GM12878 (cell line): Measurements from ENCODE around the gene CRACDL. TPM values are rescaled to one million over a fixed set of nuclear protein-coding genes. Genes with fewer than 3 reads are reported as not detected.

Experiments
- ATAC-seq: fragments of 200-7000 bp; cut with Tn5 transposase; 3 replicates; pipeline ENCODE4 v1.9.1; 2020; ENCODE audit warnings: mild to moderate bottlenecking, moderate library complexity
- BruUV-seq: library from RNA; stranded (reverse); fragments of 400-500 nt; replicated peaks from 2 replicates; lab custom pipeline; 2021; lab: Mats Ljungman, UMichigan
- CTCF ChIA-PET: fragments of 300-600 bp; sonication (Branson Sonifier 250); formaldehyde crosslinking; extraction: SDS; loops from one replicate; lab custom pipeline; 2021; ENCODE audit warnings: inconsistent platforms; lab: Yijun Ruan, JAX
- POLR2A ChIA-PET: fragments of 350-600 bp; formaldehyde crosslinking; extraction: SDS; loops from one replicate; lab custom pipeline; 2021; ENCODE audit warnings: inconsistent platforms; lab: Charles Lee
- RAD21 ChIA-PET: fragments of 300-600 bp; sonication (Branson Sonifier 250); formaldehyde crosslinking; loops from one replicate; lab custom pipeline; 2023; ENCODE audit warnings: antibody characterized with exemption; ENCODE audit not compliant: unreplicated experiment; lab: Charles Lee
- SMC1A ChIA-PET: fragments of 300-600 bp; sonication (Branson Sonifier 250); formaldehyde crosslinking; loops from one replicate; lab custom pipeline; 2023; ENCODE audit not compliant: unreplicated experiment, uncharacterized antibody; lab: Charles Lee
- DNase-seq: peaks from one replicate; pipeline ENCODE4 v3.0.0-alpha.2; 2011; ENCODE audit warnings: low read depth, low spot score
- FAIRE-seq: peaks from 3 replicates; lab custom pipeline; 2011; peaks lifted over from hg19 to GRCh38; lab: Jason Lieb, UNC
- H2AFZ ChIP-seq: 2 replicates; pipeline ENCODE4 v1.6.0; 2011; ENCODE audit warnings: low read depth, low read length, control low read depth; ENCODE audit not compliant: control insufficient read depth
- H3K27ac ChIP-seq: 2 replicates; pipeline ENCODE4 v1.5.1; 2011; ENCODE audit warnings: control low read depth; ENCODE audit not compliant: control insufficient read depth, insufficient read depth
- H3K27me3 ChIP-seq, 2 experiments: replicated peaks in 1 of 2; 2 replicates each; pipeline versions ENCODE4 v1.6.0 to v1.6.1; 2011; ENCODE audit warnings: low read length in 1 of 2; ENCODE audit not compliant: control insufficient read depth in 2 of 2, insufficient read depth in 2 of 2
- H3K36me3 ChIP-seq, 2 experiments: 2 replicates each; pipeline ENCODE4 v1.5.1; 2011; ENCODE audit warnings: low read length in 1 of 2; ENCODE audit not compliant: control insufficient read depth in 2 of 2, insufficient read depth in 2 of 2
- H3K4me1 ChIP-seq: 2 replicates; pipeline ENCODE4 v1.6.1; 2011; ENCODE audit warnings: mild to moderate bottlenecking, low read length, moderate library complexity, mixed read lengths; ENCODE audit not compliant: control insufficient read depth, insufficient read depth
- H3K4me2 ChIP-seq: 2 replicates; pipeline ENCODE4 v1.6.0; 2011; ENCODE audit warnings: control low read depth; ENCODE audit not compliant: control insufficient read depth, insufficient read depth
- H3K4me3 ChIP-seq: fragments of 200-600 bp; sonication (generic); 2 replicates; pipeline ENCODE4 v1.5.1; 2016
- H3K79me2 ChIP-seq: 2 replicates; pipeline ENCODE4 v1.6.0; 2011; ENCODE audit warnings: low read length; ENCODE audit not compliant: control insufficient read depth, insufficient read depth
- H3K9ac ChIP-seq: 2 replicates; pipeline ENCODE4 v1.8.0; 2011; ENCODE audit warnings: low read length, control low read depth, mixed read lengths; ENCODE audit not compliant: control insufficient read depth, insufficient read depth
- H3K9me3 ChIP-seq: replicated peaks from 3 replicates; pipeline ENCODE4 v1.5.1; 2011; ENCODE audit warnings: mild to moderate bottlenecking, low read length; ENCODE audit not compliant: control insufficient read depth, insufficient read depth
- H4K20me1 ChIP-seq: 2 replicates; pipeline ENCODE4 v1.6.0; 2011; ENCODE audit not compliant: control insufficient read depth, insufficient read depth
- BCL11A ChIP-seq: IDR thresholded peaks from 2 replicates; pipeline ENCODE4 v1.6.1; 2011; ENCODE audit warnings: low read depth, low read length
- BHLHE40 ChIP-seq, 2 experiments: fragments of 450-650 bp in 1 of 2; IDR thresholded peaks; 2 replicates each; pipeline ENCODE4 v1.6.1; 2011 to 2017; ENCODE audit warnings: low read depth in 2 of 2, borderline replicate concordance in 1 of 2, improper control_type of control experiment in 1 of 2, low read length in 1 of 2, mild to moderate bottlenecking in 1 of 2
- CEBPB ChIP-seq, 2 experiments: fragments of 150-350 bp in 1 of 2; IDR thresholded peaks; 2 replicates each; pipeline ENCODE4 v1.6.1; 2012 to 2014; ENCODE audit warnings: low read depth in 2 of 2, low read length in 2 of 2, borderline replicate concordance in 1 of 2, inconsistent platforms in 1 of 2
- E2F8 ChIP-seq: fragments of 450-650 bp; IDR thresholded peaks from 2 replicates; pipeline ENCODE4 v1.6.1; 2018; ENCODE audit warnings: mild to moderate bottlenecking, low read depth, moderate library complexity; ENCODE audit not compliant: partially characterized antibody
- POLR2A ChIP-seq: IDR thresholded peaks from 2 replicates; pipeline ENCODE4 v1.6.1; 2011; ENCODE audit warnings: low read depth, mild to moderate bottlenecking, low read length
- RELB ChIP-seq: fragments of 450-650 bp; IDR thresholded peaks from 2 replicates; pipeline ENCODE4 v1.6.1; 2017; ENCODE audit warnings: low read depth, mild to moderate bottlenecking, moderate library complexity
- TCF3 ChIP-seq: IDR thresholded peaks from 2 replicates; pipeline ENCODE4 v1.6.1; 2012; ENCODE audit warnings: low read depth, mild to moderate bottlenecking, low read length, borderline replicate concordance; ENCODE audit not compliant: insufficient read depth
- USF2 ChIP-seq: IDR thresholded peaks from 2 replicates; pipeline ENCODE4 v1.6.1; 2011; ENCODE audit warnings: low read depth, low read length, improper control_type of control experiment, borderline replicate concordance
- ZNF24 ChIP-seq: fragments of 450-650 bp; IDR thresholded peaks from 2 replicates; pipeline ENCODE4 v1.6.1; 2017; ENCODE audit warnings: antibody characterized with exemption, mild to moderate bottlenecking
- ZNF274 ChIP-seq: IDR thresholded peaks from one replicate; pipeline ENCODE4 v1.8.0; 2011; ENCODE audit not compliant: insufficient read length, insufficient read depth
- WGBS: methylation state at CpG from one replicate; pipeline ENCODE4 v1.1.6; 2016; ENCODE audit warnings: low lambda C conversion rate; ENCODE audit not compliant: insufficient replicate concordance, insufficient coverage; ENCODE audit errors: missing lambda C conversion rate; 5-methylcytosine and 5-hydroxymethylcytosine counted together
- in situ Hi-C: fragments of 300-500 bp; cut with MboI; formaldehyde crosslinking; loops from 9 replicates; pipeline ENCODE4 v1.14.3; 2018; ENCODE audit warnings: mixed read lengths
- intact Hi-C: fragments of 100-400 bp; cut with micrococcal nuclease; formaldehyde crosslinking; loops from one replicate; pipeline ENCODE4 v1.14.2; 2022; ENCODE audit not compliant: unreplicated experiment
- polyA plus RNA-seq, 11 experiments: library from polyadenylated mRNA; depleted of rRNA in 4 of 11; unstranded in 6 of 11; stranded (reverse) in 5 of 11; fragments of >200 nt; fragmentation: Nextera tagmentation in 4 of 11; fragmentation: Illumina TruSeq in 1 of 11; extraction: Ambion mirVana in 4 of 11; extraction: Trizol in 1 of 11; gene quantifications; 1 replicate in 1 of 11; 2 replicates in 10 of 11; pipeline versions ENCODE4 v1.2.1 to v1.2.3, GENCODE V29; 2011 to 2016; ENCODE audit warnings: inconsistent platforms in 2 of 11, missing spikeins in 2 of 11, low read depth in 1 of 11
- total RNA-seq, 4 experiments: library from RNA; depleted of rRNA in 3 of 4; stranded (reverse); fragments of >200 nt in 3 of 4; fragmentation: Illumina TruSeq in 1 of 4; extraction: Trizol in 1 of 4; gene quantifications; 2 replicates each; pipeline versions ENCODE4 v1.2.1 to v1.2.3, GENCODE V29; 2013 to 2021

The CRACDL gene
- total and polyA plus RNA-seq, 10 of the 15 experiments (the other 5 are each of a cell fraction or from before 2014, with no cell fraction given), result 0.03 to 0.72 (median 0.14) TPM

GRCh38 chr2:98818164-98818563 is 117.9 kb downstream of the CRACDL start (continued):
- TF ChIP-seq E2F8 (no peak), BHLHE40 (IDR thresholded peaks at IDR 0.05; ENCODE audit: borderline replicate concordance in 1 of 2, low read depth in 2 of 2, low read length in 1 of 2) (no peak), BCL11A (no peak)
- TF ChIP-seq, all 136 proteins: peak for 0

GRCh38 chr2:98816281-98816680 is 119.7 kb downstream of the CRACDL start:
- ATAC-seq (no peak), DNase-seq (no peak), FAIRE-seq (no peak)
- intact Hi-C loops (no loop called here), in situ Hi-C loops (no loop called here)
- Histone ChIP-seq H3K36me3 (no peaks in the 10 kb centered on the region), H3K9me3 (no peaks in the 10 kb centered on the region), H3K9ac (no peak overlapping the region), H3K4me2 (no peak overlapping the region), H3K79me2 (no peaks in the 10 kb centered on the region), H2AFZ (no peak overlapping the region), H3K4me3 (no peak overlapping the region), H3K27ac (no peak overlapping the region), H3K4me1 (no peaks in the 10 kb centered on the region), H3K27me3 (peaks cover 0 to 3% of the 10 kb centered on the region in 2 experiments; a peak in 1 of 4 replicates), H4K20me1 (no peaks in the 10 kb centered on the region)
- POLR2A ChIA-PET, result no interaction called here
- 3% methylated on average over 3 of the region's 3 CpGs for WGBS
- TF ChIP-seq USF2 (no peak), RELB (no peak), ZNF24 (no peak), POLR2A (no peak), CEBPB (IDR thresholded peaks at IDR 0.05; ENCODE audit: borderline replicate concordance in 1 of 2, low read depth in 2 of 2, low read length in 2 of 2) (no peak), TCF3 (no peak), ZNF274 (no peak)
- RAD21 ChIA-PET, result no interaction called here
- SMC1A ChIA-PET, result no interaction called here
- CTCF ChIA-PET, result interaction anchor here (1.3 kb wide), 1 partner anchor 20 kb away, joined by 3 read pairs; no protein-coding TSS in a partner anchor
- no TSS peak for BruUV-seq
